HepG2 (cell line): ENCODE data around the gene GLRX5. TPM values are rescaled to one million over a fixed set of nuclear protein-coding genes. Genes with fewer than 3 reads are reported as not detected.
A peak's percentile ranks its signal among the peaks of the same experiment; 100 is the strongest.

Experiments
- AHR ChIP-seq: IDR thresholded peaks from 2 replicates; pipeline ENCODE4 v1.6.1; 2018; ENCODE audit warnings: missing genetic modification reagents, missing compliant biosample characterization
- FOSL1 ChIP-seq: sonication (generic); formaldehyde crosslinking; IDR thresholded peaks from 2 replicates; pipeline ENCODE4 v1.9.0; 2021; ENCODE audit warnings: missing genetic modification reagents, borderline replicate concordance
- FOXO1 ChIP-seq: sonication (generic); formaldehyde crosslinking; IDR thresholded peaks from 2 replicates; pipeline ENCODE4 v1.4.0; 2020; ENCODE audit warnings: missing genetic modification reagents
- GPBP1L1 ChIP-seq: sonication (generic); formaldehyde crosslinking; IDR thresholded peaks from 2 replicates; pipeline ENCODE4 v1.5.0; 2020; ENCODE audit warnings: mild to moderate bottlenecking, missing genetic modification reagents
- HMGXB3 ChIP-seq: sonication (generic); formaldehyde crosslinking; IDR thresholded peaks from 2 replicates; pipeline ENCODE4 v1.4.0; 2020; ENCODE audit warnings: missing genetic modification reagents, borderline replicate concordance
- HOXA9 ChIP-seq: sonication (generic); formaldehyde crosslinking; IDR thresholded peaks from 2 replicates; pipeline ENCODE4 v1.8.1; 2022; ENCODE audit warnings: missing genetic modification reagents, mild to moderate bottlenecking, moderate library complexity, borderline replicate concordance
- MXI1 ChIP-seq: IDR thresholded peaks from 3 replicates; pipeline ENCODE4 v1.6.1; 2012; ENCODE audit warnings: low read depth, low read length, inconsistent platforms, borderline replicate concordance
- PBX2 ChIP-seq: IDR thresholded peaks from 2 replicates; pipeline ENCODE4 v1.6.1; 2016; ENCODE audit warnings: control low read depth
- POGZ ChIP-seq: sonication (generic); formaldehyde crosslinking; IDR thresholded peaks from 2 replicates; pipeline ENCODE4 v1.4.0; 2020; ENCODE audit warnings: mild to moderate bottlenecking, missing genetic modification reagents
- POLR2AphosphoS5 ChIP-seq: IDR thresholded peaks from 2 replicates; pipeline ENCODE4 v1.6.1; 2012; ENCODE audit warnings: low read depth, low read length
- RAD21 ChIP-seq: fragments of 450-650 bp; formaldehyde crosslinking; IDR thresholded peaks from 2 replicates; pipeline ENCODE4 v1.5.0; 2020; ENCODE audit warnings: mild to moderate bottlenecking
- SOX13 ChIP-seq, 3 experiments: fragments of 450-650 bp in 1 of 3; sonication (generic) in 1 of 3; formaldehyde crosslinking in 1 of 3; IDR thresholded peaks in 2 of 3; conservative IDR thresholded peaks in 1 of 3; 2 replicates each; pipeline versions ENCODE4 v1.5.0 to v1.6.1; 2016 to 2020; ENCODE audit warnings: antibody characterized with exemption in 1 of 3, mild to moderate bottlenecking in 1 of 3, missing compliant biosample characterization in 1 of 3, missing genetic modification reagents in 1 of 3, moderate library complexity in 1 of 3
- YEATS4 ChIP-seq: sonication (generic); formaldehyde crosslinking; IDR thresholded peaks from 2 replicates; pipeline ENCODE4 v1.4.0; 2020; ENCODE audit warnings: missing genetic modification reagents, borderline replicate concordance
- ZFP36L1 ChIP-seq: sonication (generic); formaldehyde crosslinking; IDR thresholded peaks from 2 replicates; pipeline ENCODE4 v1.8.0; 2022; ENCODE audit warnings: mild to moderate bottlenecking, missing genetic modification reagents, moderate library complexity
- ZFP91 ChIP-seq: sonication (generic); formaldehyde crosslinking; IDR thresholded peaks from 2 replicates; pipeline ENCODE4 v1.9.0; 2022; ENCODE audit warnings: missing genetic modification reagents, mild to moderate bottlenecking, borderline replicate concordance
- ZKSCAN5 ChIP-seq: sonication (generic); formaldehyde crosslinking; IDR thresholded peaks from 2 replicates; pipeline ENCODE4 v1.5.1; 2020; ENCODE audit warnings: mild to moderate bottlenecking, missing genetic modification reagents
- ZNF230 ChIP-seq: sonication (generic); formaldehyde crosslinking; IDR thresholded peaks from 2 replicates; pipeline ENCODE4 v1.4.0; 2020; ENCODE audit warnings: mild to moderate bottlenecking, missing genetic modification reagents
- ZNF24 ChIP-seq: fragments of 450-650 bp; IDR thresholded peaks from 2 replicates; pipeline ENCODE4 v1.6.1; 2017; ENCODE audit warnings: antibody characterized with exemption, mild to moderate bottlenecking
- ZNF432 ChIP-seq: sonication (generic); formaldehyde crosslinking; IDR thresholded peaks from 2 replicates; pipeline ENCODE4 v1.5.0; 2020; ENCODE audit warnings: missing genetic modification reagents, mild to moderate bottlenecking, borderline replicate concordance
- polyA plus RNA-seq, 8 experiments: library from polyadenylated mRNA; depleted of rRNA in 3 of 8; stranded (reverse) in 7 of 8; unstranded in 1 of 8; fragments of >200 nt; fragmentation: Illumina TruSeq in 4 of 8; extraction: Trizol in 4 of 8; gene quantifications; 2 replicates each; pipeline versions ENCODE4 v1.2.1 to v1.2.3, GENCODE V29; 2011 to 2016; ENCODE audit warnings: low read depth in 4 of 8, missing spikeins in 1 of 8, mixed read lengths in 1 of 8; ENCODE audit not compliant: insufficient read depth in 1 of 8
- total RNA-seq, 5 experiments: library from RNA; depleted of rRNA; stranded (reverse); fragments of >200 nt; fragmentation: Illumina TruSeq; extraction: Trizol; gene quantifications; 2 replicates each; pipeline ENCODE4 v1.2.3, GENCODE V29; 2016; ENCODE audit warnings: low read depth in 1 of 5

GLRX5 gene
- total and polyA plus RNA-seq, 2 of the 13 experiments (the other 11 are each of a cell fraction or from before 2014, with no cell fraction given), result 122 to 146 TPM

- TF ChIP-seq ZFP91 (CRISPR knock-in tag) (peak; percentile 48; the same call in 1 of the 2 replicates), ZNF230 (CRISPR knock-in tag) (0 out of 2 replicates have a peak, but pooled peaks have one; percentile 41), ZKSCAN5 (no peak), YEATS4 (peak; percentile 94), GPBP1L1 (CRISPR knock-in tag) (no peak), AHR (no peak), PBX2 (peak; percentile 99), ZNF432 (CRISPR knock-in tag) (no peak), HOXA9 (CRISPR knock-in tag) (0 out of 2 replicates have a peak, but pooled peaks have one; percentile 68), RAD21 (CRISPR knock-in tag) (peak; percentile 35; the same call in 1 of the 2 replicates), POLR2AphosphoS5 (peak; percentile 61), FOSL1 (CRISPR knock-in tag) (no peak), HMGXB3 (CRISPR knock-in tag) (peak; percentile 96), SOX13 (IDR thresholded peaks at IDR 0.05) (no peak), SOX13 (CRISPR knock-in tag; conservative IDR thresholded peaks at IDR 0.05 in 1 of 2, IDR thresholded peaks at IDR 0.05 in 1 of 2) (peak in 1 of 2 experiments; percentile 44; a peak in 1 of 4 replicates), POGZ (CRISPR knock-in tag) (peak; percentile 74), FOXO1 (CRISPR knock-in tag) (peak; percentile 21; the same call in 1 of the 2 replicates), ZNF24 (no peak), MXI1 (peak; percentile 97; the same call in 2 of the 3 replicates), ZFP36L1 (CRISPR knock-in tag) (0 out of 2 replicates have a peak, but pooled peaks have one; percentile 46)
Observed at GRCh38 chr14:95534299-95535225, at the start of gene GLRX5 (continued).
